Right lobe of liver (tissue), 4 donors: ENCODE measurements around the gene MYO15B.

Source experiments
- POLR2A ChIP-seq: fragments of 450-650 bp; IDR thresholded peaks from one replicate; pipeline ENCODE4 v1.6.1; 2017; ENCODE audit warnings: antibody characterized with exemption, mild to moderate bottlenecking
- TF ChIP-seq, protein P1 (sequence below), 4 donors: fragments of 200-600 bp in 3 of 4; fragments of 450-650 bp in 1 of 4; IDR thresholded peaks; one replicate each; pipeline versions ENCODE4 v1.5.1 to v1.8.0; 2016 to 2022; ENCODE audit warnings: antibody characterized with exemption in 4 of 4, mild to moderate bottlenecking in 2 of 4
- donor health status: DM: no; HTN: no; CAD: no.
- donor health status: DM: no; HTN: no; CAD: no.
- donor health status: DM: no; HTN: yes; CAD: no.

DNA sequence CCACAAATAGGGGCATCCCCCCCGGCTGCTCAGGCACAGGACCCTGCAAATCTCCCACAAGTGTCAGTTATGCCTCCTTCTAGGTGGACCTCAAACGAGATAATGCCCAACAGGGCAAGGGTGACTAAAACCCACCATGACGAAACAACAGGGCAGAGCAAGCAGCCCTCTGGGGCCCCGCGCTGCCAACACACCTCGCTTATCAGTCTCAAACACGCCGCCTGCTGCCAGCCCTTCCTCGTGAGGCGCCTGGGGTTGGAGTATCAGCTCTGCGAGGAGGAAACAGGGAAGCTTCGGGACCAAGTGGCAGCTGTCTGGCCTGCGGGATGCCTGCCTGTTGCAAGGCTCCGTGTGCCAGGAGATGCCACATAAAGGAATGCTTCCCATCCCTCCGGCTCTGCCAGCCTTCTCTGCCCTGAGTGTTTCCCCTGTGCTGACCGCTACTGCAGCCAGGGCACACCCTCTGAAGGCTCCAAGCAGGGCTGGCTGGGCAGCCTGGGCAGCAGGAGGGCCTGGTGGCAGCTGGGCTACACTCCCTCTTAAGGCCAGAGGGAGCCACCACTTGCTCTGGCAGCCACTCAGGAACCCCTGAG lies 48.1 kb downstream of the MYO15B start:
- no peak for TF ChIP-seq POLR2A
- TF ChIP-seq, protein P1, sequence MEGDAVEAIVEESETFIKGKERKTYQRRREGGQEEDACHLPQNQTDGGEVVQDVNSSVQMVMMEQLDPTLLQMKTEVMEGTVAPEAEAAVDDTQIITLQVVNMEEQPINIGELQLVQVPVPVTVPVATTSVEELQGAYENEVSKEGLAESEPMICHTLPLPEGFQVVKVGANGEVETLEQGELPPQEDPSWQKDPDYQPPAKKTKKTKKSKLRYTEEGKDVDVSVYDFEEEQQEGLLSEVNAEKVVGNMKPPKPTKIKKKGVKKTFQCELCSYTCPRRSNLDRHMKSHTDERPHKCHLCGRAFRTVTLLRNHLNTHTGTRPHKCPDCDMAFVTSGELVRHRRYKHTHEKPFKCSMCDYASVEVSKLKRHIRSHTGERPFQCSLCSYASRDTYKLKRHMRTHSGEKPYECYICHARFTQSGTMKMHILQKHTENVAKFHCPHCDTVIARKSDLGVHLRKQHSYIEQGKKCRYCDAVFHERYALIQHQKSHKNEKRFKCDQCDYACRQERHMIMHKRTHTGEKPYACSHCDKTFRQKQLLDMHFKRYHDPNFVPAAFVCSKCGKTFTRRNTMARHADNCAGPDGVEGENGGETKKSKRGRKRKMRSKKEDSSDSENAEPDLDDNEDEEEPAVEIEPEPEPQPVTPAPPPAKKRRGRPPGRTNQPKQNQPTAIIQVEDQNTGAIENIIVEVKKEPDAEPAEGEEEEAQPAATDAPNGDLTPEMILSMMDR (IDR thresholded peaks at IDR 0.05) = no peak
